Measurements from ENCODE around the gene HRG.

DNA sequence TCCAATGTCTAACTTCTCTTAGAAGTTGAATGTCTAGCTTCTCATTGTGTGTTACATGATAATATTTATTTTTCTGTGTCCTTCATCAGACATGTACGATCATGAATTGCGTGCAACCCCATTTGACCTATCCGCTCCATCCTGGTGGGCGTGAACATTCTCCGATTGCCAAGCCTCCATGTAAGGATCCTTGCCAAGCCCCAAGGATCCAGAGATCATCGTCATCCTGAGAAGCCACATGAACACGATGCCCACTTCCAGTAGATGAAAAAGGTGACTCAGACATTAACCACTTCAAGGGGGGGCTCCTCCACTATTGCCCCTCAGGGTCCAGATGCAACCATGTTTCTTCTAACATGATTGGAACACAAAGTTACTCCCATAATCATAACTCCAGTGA is 25.9 kb downstream of the HRG start:
- TF ChIP-seq, protein P1, sequence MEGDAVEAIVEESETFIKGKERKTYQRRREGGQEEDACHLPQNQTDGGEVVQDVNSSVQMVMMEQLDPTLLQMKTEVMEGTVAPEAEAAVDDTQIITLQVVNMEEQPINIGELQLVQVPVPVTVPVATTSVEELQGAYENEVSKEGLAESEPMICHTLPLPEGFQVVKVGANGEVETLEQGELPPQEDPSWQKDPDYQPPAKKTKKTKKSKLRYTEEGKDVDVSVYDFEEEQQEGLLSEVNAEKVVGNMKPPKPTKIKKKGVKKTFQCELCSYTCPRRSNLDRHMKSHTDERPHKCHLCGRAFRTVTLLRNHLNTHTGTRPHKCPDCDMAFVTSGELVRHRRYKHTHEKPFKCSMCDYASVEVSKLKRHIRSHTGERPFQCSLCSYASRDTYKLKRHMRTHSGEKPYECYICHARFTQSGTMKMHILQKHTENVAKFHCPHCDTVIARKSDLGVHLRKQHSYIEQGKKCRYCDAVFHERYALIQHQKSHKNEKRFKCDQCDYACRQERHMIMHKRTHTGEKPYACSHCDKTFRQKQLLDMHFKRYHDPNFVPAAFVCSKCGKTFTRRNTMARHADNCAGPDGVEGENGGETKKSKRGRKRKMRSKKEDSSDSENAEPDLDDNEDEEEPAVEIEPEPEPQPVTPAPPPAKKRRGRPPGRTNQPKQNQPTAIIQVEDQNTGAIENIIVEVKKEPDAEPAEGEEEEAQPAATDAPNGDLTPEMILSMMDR (IDR thresholded peaks at IDR 0.05) = no peak
- TF ChIP-seq POLR2A (IDR thresholded peaks at IDR 0.05) (no peak), POLR2AphosphoS5 (IDR thresholded peaks at IDR 0.05) (no peak), EP300 (IDR thresholded peaks at IDR 0.05) (no peak)

All from upper lobe of left lung (tissue), 4 donors.